ENCODE data around the gene AARS2. TPM values are rescaled to one million over a fixed set of nuclear protein-coding genes. Genes with fewer than 3 reads are reported as not detected.
"Not testable (repeated sequence)": the region's sequence is repeated elsewhere in the genome, so short reads cannot be mapped to it uniquely, and the experiment has no call there.

Gene AARS2
- total and polyA plus RNA-seq, 2 experiments from 2014 or later = 12.6 to 17.6 TPM

GRCh38 chr6:44316481-44316880 is 3.3 kb upstream of the AARS2 start:
- no peaks in the 10 kb centered on the region for H4K20me1 ChIP-seq (ENCODE audit: insufficient read depth, poor library complexity, severe bottlenecking)
- peaks cover 20% of the 10 kb centered on the region for H3K27me3 ChIP-seq
- peaks cover 13% of the 10 kb centered on the region for H3K79me2 ChIP-seq
- no peak overlapping the region for H2AFZ ChIP-seq
- H3K4me3 ChIP-seq = no peak overlapping the region
- no peak overlapping the region for H3K4me2 ChIP-seq
- H3K36me3 ChIP-seq (replicated peaks; ENCODE audit: insufficient read depth, low read depth) = no peaks in the 10 kb centered on the region
- WGBS (ENCODE audit: low lambda C conversion rate, missing lambda C conversion rate) = 89% methylated on average over 12 of the region's 12 CpGs
- peaks cover 7% of the 10 kb centered on the region for H3K4me1 ChIP-seq (ENCODE audit: insufficient read depth)
- no peaks in the 10 kb centered on the region for H3K9me2 ChIP-seq (replicated peaks; ENCODE audit: insufficient read depth)
- H3K27ac ChIP-seq = no peak overlapping the region
- H3K9me3 ChIP-seq (ENCODE audit: low read depth) = no peaks in the 10 kb centered on the region
- TF ChIP-seq EZH2 (IDR thresholded peaks at IDR 0.05; ENCODE audit: borderline replicate concordance) (no peak), CTCF (IDR thresholded peaks at IDR 0.05; ENCODE audit: poor library complexity) (no peak), EZH2phosphoT487 (IDR thresholded peaks at IDR 0.05; ENCODE audit: low read depth, severe bottlenecking, unreplicated experiment) (no peak)
- no peak for DNase-seq (ENCODE audit: low spot score)

GRCh38 chr6:44315951-44316350 is 2.8 kb upstream of the AARS2 start:
- H3K4me2 ChIP-seq = no peak overlapping the region
- H3K36me3 ChIP-seq (replicated peaks; ENCODE audit: insufficient read depth, low read depth) = no peaks in the 10 kb centered on the region
- no peaks in the 10 kb centered on the region for H4K20me1 ChIP-seq (ENCODE audit: insufficient read depth, poor library complexity, severe bottlenecking)
- H3K4me3 ChIP-seq = no peak overlapping the region
- no peak overlapping the region for H3K27ac ChIP-seq
- H3K4me1 ChIP-seq (ENCODE audit: insufficient read depth) = peaks cover 7% of the 10 kb centered on the region
- TF ChIP-seq CTCF (IDR thresholded peaks at IDR 0.05; ENCODE audit: poor library complexity) (no peak), EZH2phosphoT487 (IDR thresholded peaks at IDR 0.05; ENCODE audit: low read depth, severe bottlenecking, unreplicated experiment) (no peak), EZH2 (IDR thresholded peaks at IDR 0.05; ENCODE audit: borderline replicate concordance) (no peak)
- no peak overlapping the region for H2AFZ ChIP-seq
- WGBS (ENCODE audit: low lambda C conversion rate, missing lambda C conversion rate) = 80% methylated on average over 5 of the region's 5 CpGs
- no peak for DNase-seq (ENCODE audit: low spot score)
- H3K9me3 ChIP-seq (ENCODE audit: low read depth) = no peaks in the 10 kb centered on the region
- no peaks in the 10 kb centered on the region for H3K9me2 ChIP-seq (replicated peaks; ENCODE audit: insufficient read depth)
- peaks cover 13% of the 10 kb centered on the region for H3K79me2 ChIP-seq
- peaks cover 19% of the 10 kb centered on the region for H3K27me3 ChIP-seq

- H3K4me1 ChIP-seq (ENCODE audit: insufficient read depth) = peaks cover 7% of the 10 kb centered on the region
- peaks cover 13% of the 10 kb centered on the region for H3K79me2 ChIP-seq
- no peak for DNase-seq (ENCODE audit: low spot score)
- no peaks in the 10 kb centered on the region for H3K9me3 ChIP-seq (ENCODE audit: low read depth)
- no peaks in the 10 kb centered on the region for H4K20me1 ChIP-seq (ENCODE audit: insufficient read depth, poor library complexity, severe bottlenecking)
- H3K4me3 ChIP-seq = no peak overlapping the region
- peaks cover 14% of the 10 kb centered on the region for H3K27me3 ChIP-seq
- H3K27ac ChIP-seq = no peak overlapping the region
- 87% methylated on average over 3 of the region's 3 CpGs for WGBS (ENCODE audit: low lambda C conversion rate, missing lambda C conversion rate)
- no peaks in the 10 kb centered on the region for H3K36me3 ChIP-seq (replicated peaks; ENCODE audit: insufficient read depth, low read depth)
- no peak overlapping the region for H3K4me2 ChIP-seq
- H3K9me2 ChIP-seq (replicated peaks; ENCODE audit: insufficient read depth) = no peaks in the 10 kb centered on the region
- no peak overlapping the region for H2AFZ ChIP-seq
- TF ChIP-seq EZH2phosphoT487 (IDR thresholded peaks at IDR 0.05; ENCODE audit: low read depth, severe bottlenecking, unreplicated experiment) (no peak), EZH2 (IDR thresholded peaks at IDR 0.05; ENCODE audit: borderline replicate concordance) (no peak), CTCF (IDR thresholded peaks at IDR 0.05; ENCODE audit: poor library complexity) (no peak)
These were observed 2.4 kb upstream of the AARS2 start for GRCh38 chr6:44315516-44315915.

GRCh38 chr6:44314657-44315056 is 1.5 kb upstream of the AARS2 start:
- not testable (repeated sequence) for H2AFZ ChIP-seq; H3K4me2 ChIP-seq; H4K20me1 ChIP-seq (ENCODE audit: insufficient read depth, poor library complexity, severe bottlenecking); H3K36me3 ChIP-seq (replicated peaks; ENCODE audit: insufficient read depth, low read depth); DNase-seq (ENCODE audit: low spot score); H3K4me3 ChIP-seq; H3K27me3 ChIP-seq; H3K4me1 ChIP-seq (ENCODE audit: insufficient read depth); H3K9me2 ChIP-seq (replicated peaks; ENCODE audit: insufficient read depth); H3K27ac ChIP-seq; H3K9me3 ChIP-seq (ENCODE audit: low read depth)
- peaks cover 13% of the 10 kb centered on the region for H3K79me2 ChIP-seq
- 88% methylated on average over 8 of the region's 8 CpGs for WGBS (ENCODE audit: low lambda C conversion rate, missing lambda C conversion rate)

Measured in hepatocyte (in vitro differentiated cells).